Fibroblast of skin of left biceps (primary cell): Measurements from ENCODE around the gene LYRM2.

Experiments
- DNase-seq, 2 experiments: peaks; one replicate each; pipeline ENCODE4 v3.0.0-alpha.2; 2013; ENCODE audit warnings: low read depth in 2 of 2

Gene LYRM2

GRCh38 chr6:89596056-89596455, 42.5 kb downstream of the LYRM2 start:
- DNase-seq = no peak

DNA sequence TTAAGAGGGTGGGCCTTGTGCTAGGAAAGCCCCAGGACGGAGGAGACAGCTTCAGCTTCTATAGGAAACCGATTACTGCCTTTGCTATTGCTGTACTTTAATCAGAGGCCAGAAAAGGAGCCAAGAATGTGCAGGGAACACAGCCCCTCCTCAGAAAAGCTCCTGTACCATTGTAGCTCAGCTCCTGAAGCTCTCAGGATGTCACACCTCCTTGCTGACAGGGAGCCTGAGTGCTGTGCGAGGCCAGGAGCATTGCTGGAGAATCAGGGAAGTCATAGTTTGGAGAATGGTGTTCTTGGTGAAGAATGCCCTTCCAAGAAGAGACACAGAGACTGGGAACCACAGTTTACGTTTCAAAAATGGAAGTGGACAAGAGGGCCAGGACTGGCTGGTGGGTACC, 46.8 kb downstream of the LYRM2 start:
- no peak for DNase-seq

GRCh38 chr6:89590133-89590532, 48.4 kb downstream of the LYRM2 start:
- DNase-seq = no peak

DNA sequence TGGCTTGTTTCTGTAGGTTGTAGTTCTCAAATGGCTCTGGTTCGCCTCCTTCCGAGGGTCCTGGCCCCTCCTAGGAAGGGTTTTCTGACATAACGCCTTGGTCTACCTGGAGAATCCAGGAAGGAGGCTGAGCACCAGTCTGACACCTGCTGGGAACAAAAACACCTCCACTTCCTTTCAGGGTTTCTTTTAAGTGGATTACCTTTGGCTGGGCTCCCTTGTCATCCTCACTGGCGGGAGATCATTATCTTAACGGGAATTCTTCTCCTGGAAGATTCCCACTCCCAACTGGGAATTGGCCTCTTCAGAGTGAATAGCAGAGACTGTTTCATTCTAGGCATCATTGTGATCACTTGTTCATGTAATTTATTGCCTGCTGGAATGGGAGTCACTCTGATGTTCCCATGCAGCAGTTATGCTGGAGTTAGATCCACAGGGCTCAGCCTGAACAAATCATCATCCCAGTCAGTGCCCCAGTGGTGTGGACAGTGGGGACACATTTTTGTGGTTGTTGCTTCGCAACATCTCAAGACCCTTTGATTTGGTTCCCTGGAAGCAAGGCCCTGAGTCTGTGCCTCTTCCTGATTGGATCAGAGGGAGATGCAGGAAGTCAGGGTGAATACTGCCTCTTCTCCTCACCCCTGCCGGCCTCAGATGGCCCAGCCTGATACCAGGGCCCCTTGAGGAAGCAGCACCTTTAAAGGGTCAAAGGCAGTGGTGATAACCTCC, 49.1 kb downstream of the LYRM2 start:
- no peak for DNase-seq

GRCh38 chr6:89585154-89585553, 53.4 kb downstream of the LYRM2 start:
- no peak for DNase-seq

DNA sequence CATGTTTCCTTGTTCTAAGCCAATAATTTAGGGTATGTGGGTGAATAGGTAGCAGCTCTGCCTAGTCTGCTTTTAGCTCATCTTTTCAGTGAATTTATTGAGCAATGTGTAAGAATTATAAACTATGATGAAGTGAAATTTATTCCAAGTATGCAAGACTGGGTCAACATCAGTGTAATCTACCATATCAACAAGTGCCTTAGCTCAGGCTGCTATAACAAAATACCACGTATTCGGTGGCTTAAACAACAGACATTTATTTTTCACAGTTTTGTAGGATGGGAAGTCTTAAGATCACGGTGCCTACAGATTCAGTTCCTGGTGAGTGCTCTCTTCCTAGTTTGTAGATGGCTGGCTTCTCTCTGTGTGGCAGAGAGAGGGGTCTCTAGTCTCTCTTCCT, 54.0 kb downstream of the LYRM2 start:
- no peak for DNase-seq

DNA sequence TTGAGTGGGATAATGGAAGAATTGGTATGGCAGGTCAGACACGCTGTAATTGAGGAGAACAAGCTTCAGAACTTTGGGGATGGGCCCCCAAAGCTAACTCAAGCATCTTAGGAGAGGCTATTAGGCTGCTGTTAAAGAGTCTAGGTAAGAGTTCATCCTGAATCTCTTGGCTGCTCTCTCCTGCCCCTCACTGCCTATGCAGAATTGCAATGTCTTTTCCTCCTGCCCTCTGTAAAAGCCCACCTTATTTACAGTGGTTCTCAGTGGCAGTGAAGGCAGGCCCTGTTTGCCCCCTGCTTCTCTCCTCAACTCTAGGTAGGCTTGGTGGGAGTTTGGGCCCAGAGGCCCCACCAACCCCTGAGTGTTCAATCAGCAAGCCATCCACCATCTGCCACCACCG, 55.0 kb downstream of the LYRM2 start:
- DNase-seq = no peak

DNA sequence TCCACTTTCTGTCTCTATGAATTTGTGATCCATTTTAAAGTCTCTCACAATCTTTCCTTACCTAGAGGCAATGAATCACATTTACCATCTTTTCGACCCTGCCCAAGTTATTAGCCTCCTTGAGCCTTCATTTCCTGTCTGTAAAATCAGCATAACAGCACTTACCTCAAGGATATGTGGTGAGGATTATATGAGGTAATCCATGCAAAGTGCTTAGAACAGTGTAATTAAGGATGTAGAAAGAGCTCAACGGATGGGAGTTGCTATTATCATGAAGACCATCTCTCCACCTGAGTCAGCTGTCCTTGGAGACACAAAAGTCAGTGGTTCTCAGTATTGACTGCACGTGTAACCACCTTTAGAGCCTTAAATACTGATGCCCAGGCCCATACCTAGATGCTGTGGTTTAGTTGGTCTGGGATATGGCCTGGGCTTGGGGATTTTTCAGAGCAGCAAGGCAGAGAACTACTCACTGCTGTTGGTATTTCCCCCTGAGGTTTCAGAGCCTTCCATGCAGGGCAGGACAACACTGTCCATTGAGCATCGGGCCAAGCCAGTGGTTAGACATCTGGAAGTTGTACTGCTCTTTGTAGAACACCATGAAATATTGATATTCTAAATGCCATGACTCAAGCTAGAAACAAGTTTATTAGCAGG, 55.8 kb downstream of the LYRM2 start:
- DNase-seq = no peak

- DNase-seq = no peak
These were observed 56.9 kb downstream of the LYRM2 start for GRCh38 chr6:89581689-89582088.

GRCh38 chr6:89580997-89581666, 57.4 kb downstream of the LYRM2 start:
- DNase-seq = no peak

- DNase-seq = no peak
These were observed 63.0 kb downstream of the LYRM2 start for GRCh38 chr6:89575562-89575960.

- DNase-seq = no peak
These were observed 63.5 kb downstream of the LYRM2 start for GRCh38 chr6:89574910-89575561.

DNA sequence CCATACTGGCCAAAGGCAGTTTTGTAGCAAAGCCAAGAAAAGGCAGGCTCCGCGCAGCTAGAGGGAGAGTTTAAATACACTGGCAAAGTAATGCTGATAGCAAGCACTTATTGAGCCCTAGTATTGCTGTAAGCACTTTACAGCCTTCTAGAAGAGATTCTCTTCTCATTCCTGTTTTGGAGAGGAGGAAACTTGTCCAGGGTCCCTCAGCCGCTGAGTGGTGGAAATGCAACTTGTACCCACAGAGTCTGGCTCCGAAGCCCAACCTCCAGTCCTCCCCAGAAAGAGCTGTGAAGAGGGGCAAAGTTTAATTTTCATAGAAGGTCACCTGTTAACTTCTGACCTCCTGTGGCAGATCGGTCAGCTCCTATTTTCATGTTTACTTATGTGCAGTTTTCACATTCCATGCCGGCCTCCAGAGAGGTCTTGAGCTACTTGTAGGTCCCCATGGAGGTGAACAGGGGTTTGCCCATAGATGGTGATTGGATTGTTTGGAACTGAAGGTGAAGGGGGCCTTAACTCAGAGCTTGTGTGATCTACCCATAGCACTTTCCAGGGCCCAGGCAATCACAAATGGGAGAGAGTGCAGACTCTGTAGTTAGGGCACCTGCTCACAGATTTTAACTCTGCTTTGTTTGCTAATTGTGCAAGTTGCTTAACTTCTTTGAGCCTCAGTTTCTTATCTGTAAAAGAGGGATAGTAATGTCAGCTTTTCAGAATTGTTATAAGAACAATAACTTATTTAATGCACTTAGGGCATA, 70.7 kb downstream of the LYRM2 start:
- no peak for DNase-seq

DNA sequence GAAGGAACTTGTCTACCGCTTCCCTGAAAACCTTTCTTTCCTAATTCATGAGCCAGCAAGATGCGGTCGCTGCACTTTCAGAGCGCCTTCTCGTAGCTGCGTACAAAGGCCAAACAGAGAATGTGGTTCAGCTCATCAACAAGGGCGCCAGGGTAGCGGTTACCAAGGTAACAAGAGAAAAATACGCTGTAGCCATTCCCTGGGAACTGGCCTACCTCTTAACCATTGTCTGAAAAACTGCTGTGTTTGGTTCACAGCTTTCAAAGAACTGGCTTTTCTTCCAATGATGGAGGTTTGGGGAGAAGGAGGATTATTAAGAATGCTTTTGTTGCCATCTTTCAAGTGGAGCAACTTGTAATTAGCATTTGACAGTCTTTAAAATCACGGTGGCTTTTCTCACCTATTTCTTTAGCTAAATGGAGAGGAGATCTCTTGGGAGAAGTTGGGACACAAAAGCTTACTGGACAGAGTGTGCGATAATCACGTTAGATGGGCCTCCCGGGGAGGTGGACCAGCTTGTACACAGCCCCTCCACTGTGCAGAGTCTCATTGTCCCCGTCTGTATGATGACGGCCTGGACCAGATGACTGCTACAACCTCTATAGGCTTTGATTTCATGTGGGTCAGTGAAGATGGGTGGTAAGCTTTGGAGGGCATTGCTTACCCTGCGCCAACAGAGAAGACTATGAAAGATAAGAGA, 71.5 kb downstream of the LYRM2 start:
- DNase-seq = no peak

DNA sequence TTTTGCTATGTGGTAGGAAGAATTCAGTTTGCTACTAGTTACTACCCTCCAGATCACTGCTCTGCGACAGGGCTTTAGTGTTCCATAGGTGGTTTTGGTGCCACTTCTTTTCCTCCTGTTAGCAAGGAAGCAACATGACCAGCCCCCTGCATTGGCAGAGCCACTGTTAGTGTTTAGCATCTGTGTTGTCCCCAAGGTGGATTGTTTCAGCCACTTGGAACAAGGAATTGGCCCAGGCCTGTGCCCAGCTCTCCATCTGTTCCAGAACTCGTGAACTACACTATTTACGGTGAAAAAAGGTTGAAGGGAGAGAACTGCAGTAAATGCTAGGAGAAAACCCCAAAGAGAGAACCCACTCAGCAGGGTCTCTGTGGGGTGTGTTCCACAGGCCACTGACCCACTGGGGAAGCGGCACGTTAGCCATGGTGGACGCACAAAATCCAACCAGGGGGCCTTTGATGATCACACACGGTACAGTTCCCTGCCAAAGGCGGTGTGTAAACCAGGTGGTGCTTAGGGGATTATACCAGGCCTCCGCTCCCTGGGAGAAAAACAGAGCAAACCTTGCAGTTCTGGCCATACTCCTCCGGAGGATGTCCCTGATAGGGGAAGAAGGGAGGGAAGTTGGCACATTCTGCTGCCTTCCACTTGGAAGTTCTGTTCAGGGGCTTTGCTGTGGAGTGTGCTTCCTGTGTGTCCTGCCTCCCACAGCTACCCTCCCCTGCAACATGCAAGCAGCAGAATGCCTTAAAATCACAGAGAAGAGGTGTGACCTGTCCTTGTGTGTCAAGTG, 72.3 kb downstream of the LYRM2 start:
- DNase-seq = no peak

DNA sequence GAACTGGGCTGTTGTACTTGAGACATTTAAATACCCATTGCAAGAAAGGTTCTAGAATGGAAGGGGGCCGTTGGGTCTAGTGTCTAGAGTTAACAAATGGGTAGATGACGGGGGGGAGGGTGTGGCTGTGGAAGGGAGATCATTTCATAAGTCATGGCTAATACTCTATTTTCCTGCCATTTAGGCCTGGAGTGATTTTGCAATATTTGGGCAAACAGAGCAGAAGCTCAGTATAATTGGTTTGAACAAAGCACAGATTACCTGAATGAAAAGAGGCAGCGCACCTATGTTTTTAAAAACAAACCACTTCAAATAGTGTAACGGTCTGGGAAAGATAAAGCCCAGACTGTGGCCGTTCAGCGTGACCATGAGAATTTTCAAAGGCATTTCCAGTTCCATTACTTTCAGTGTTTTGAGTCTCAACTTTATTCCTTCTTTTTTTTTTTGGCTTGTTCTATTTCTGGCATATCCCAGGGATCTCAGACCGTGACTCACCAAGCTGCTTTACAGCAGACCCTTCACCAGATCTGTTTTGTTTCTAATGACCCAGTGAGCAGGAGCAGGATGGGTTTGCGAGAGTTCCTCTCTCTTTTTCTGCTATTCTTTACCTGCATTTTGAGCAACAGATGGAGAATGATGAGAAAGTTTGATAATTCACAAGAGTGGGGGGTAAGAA, 73.7 kb downstream of the LYRM2 start:
- DNase-seq = no peak

- DNase-seq = no peak
These were observed 74.7 kb downstream of the LYRM2 start for GRCh38 chr6:89563866-89564265.

- no peak for DNase-seq
These were observed 76.2 kb downstream of the LYRM2 start for GRCh38 chr6:89562093-89562973.

DNA sequence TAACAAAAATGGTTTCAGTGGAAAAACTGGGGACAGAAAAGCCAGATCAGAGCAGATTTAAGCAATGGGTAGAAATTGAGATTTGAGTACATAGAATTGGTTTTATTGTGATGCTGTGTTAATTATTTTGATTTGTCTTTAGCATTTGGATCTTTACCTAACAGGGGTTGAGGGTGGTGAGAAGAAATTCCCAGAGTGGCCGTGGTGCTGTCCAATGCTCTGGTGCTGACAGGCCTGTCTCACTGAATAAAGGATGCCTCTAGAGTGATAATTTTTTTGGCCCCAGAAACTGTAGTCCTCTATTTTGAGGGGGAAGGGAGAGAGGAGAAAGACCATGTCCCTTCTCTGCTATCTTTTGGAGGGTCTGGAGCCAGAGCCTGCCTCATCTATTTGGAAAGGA, 79.1 kb downstream of the LYRM2 start:
- no peak for DNase-seq
